Measurements from ENCODE around the gene DYRK2. TPM values are rescaled to one million over a fixed set of nuclear protein-coding genes. Genes with fewer than 3 reads are reported as not detected.
A peak's percentile ranks its signal among the peaks of the same experiment; 100 is the strongest.
"Not testable (repeated sequence)": the region's sequence is repeated elsewhere in the genome, so short reads cannot be mapped to it uniquely, and the experiment has no call there.

DYRK2 gene
- total RNA-seq, 1 experiment from 2014 or later, result 23.1 TPM

DNA sequence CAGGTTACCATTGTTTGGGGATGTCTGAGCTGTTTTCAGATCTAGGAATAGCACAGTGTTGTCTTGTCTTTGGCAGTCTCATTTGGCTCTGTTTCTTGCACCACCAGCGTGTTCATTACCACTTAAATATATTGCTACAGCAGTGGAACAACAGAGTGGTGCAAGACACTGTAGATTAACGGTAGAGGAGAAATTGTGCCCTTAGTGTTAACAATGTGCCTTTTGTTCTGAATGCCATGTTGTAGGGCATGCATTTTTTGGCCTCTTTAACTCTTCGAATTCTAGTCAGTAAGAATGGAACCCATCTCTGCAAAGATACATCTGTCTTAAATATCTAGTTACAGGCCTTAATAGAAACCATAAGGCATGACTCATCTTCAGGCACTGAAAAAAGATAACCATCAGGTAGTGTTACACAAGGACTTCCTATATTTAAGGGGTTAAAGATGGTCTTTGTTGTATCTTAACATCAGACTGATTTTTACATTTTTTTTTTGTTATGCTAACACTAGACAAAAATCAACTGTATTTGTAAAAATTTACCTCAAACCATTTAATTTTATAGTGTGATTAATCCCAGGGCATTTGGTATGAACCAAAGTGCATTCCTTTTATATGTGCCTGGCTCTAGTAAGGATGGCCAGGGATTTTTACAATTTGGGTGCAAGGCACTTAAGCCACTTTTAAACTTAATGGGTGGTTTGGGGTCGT lies 12.9 kb downstream of the DYRK2 start:
- H3K27me3 ChIP-seq, result no peaks in the 10 kb centered on the region
- no peak overlapping the region for H3K4me3 ChIP-seq
- H3K36me3 ChIP-seq, result peaks cover 58% of the 10 kb centered on the region
- DNase-seq, result no peak
- no peaks in the 10 kb centered on the region for H3K9me3 ChIP-seq

DNA sequence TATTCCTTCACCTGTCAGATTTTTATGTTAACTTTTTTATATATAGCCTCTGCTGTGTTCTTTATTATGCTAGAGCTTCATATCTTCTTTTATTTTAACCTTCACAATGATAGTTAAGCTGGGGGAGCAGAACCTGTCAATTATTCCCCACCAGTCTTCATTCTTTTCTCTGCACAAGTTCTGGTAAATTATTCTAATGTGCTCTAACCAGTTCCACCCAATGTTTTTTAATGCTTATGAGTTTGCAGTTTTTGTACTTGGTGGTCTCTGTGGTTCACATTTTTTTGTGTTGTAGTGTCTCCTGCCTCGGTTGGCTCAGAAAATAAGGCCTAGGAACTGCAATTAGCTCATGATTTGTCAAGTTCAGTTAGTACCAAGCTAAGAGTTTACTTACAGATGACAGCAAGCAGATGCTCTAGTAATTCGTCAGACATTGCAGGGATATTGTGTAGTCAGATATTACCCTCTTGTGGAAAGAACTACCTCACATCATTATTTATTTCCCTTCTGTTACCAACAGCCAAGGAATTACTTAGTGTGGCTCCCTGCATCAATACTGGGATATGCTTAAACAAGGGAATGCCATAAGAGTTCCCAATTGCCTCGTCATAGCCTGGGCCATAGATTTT lies 14.5 kb downstream of the DYRK2 start:
- DNase-seq, result no peak
- Histone ChIP-seq H3K36me3 (peaks cover 44% of the 10 kb centered on the region), H3K9me3 (no peaks in the 10 kb centered on the region), H3K4me3 (no peak overlapping the region), H3K27me3 (no peaks in the 10 kb centered on the region)

DNA sequence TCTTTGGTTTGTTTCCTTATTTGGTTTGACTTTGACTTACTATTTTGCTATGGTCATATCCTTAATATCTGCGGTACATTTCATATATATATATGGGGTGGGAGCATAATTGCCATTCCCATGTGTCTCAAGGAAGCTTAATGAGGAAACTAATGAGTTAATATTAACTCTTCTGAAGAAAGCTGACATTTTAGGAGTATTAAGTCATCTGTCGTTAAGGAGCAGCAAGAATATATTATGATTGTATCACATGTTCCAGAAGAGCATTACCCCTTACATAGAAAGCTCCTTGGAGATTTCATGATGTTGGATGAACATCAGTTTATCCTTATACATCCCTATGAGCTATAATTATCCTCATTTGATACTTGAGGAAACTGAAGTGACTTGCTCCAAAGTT lies 15.6 kb downstream of the DYRK2 start:
- Histone ChIP-seq H3K27me3 (no peaks in the 10 kb centered on the region), H3K4me3 (no peak overlapping the region), H3K36me3 (peaks cover 32% of the 10 kb centered on the region)

DNA sequence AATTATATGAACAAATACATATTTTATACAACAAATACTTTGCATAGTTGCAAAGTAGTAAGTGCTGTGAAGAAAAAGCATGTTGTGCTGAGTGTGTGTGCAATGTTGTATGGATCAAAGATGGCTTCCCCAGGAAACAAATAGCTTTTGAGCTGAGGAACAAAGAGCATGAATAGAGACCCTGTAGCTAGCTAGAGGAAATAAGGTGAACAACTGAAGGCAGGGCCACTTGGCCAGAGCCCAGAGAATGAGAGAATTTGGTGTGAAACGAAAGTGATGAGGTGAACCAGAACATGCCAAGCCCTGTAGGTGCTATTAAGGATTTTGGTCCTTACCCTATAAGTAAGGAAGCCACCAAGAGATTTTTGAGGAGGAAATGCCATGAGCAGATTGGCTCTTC lies 17.1 kb downstream of the DYRK2 start:
- Histone ChIP-seq H3K27me3 (no peaks in the 10 kb centered on the region), H3K4me3 (no peak overlapping the region), H3K9me3 (no peaks in the 10 kb centered on the region), H3K36me3 (peaks cover 25% of the 10 kb centered on the region)
- no peak for DNase-seq

More for the DNA sequence above, 15.6 kb downstream of the DYRK2 start:
- no peak for DNase-seq
- H3K9me3 ChIP-seq, result no peaks in the 10 kb centered on the region

DNA sequence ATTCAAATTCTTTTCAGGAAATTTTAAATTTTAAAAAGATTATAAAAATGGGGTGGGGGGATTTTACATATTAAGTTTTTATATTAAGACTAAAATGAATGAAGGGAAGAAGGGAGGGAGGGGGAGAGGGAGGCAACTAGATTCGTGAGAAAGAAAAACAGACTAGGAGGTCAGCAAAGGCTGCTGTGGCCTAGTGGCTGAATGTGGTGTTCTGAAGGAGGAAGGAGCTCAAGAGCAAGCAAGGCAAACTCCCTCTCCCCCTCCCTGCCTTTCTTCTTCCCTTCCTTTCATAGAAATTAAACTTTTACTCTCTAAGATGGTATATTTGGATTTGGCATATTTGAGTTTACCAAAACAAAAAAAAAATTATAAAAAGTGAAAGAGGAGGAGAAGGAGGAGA lies 18.1 kb downstream of the DYRK2 start:
- peaks cover 19% of the 10 kb centered on the region for H3K36me3 ChIP-seq
- H3K27me3 ChIP-seq, result no peaks in the 10 kb centered on the region
- H3K4me3 ChIP-seq, result no peak overlapping the region
- no peaks in the 10 kb centered on the region for H3K9me3 ChIP-seq
- DNase-seq, result no peak

DNA sequence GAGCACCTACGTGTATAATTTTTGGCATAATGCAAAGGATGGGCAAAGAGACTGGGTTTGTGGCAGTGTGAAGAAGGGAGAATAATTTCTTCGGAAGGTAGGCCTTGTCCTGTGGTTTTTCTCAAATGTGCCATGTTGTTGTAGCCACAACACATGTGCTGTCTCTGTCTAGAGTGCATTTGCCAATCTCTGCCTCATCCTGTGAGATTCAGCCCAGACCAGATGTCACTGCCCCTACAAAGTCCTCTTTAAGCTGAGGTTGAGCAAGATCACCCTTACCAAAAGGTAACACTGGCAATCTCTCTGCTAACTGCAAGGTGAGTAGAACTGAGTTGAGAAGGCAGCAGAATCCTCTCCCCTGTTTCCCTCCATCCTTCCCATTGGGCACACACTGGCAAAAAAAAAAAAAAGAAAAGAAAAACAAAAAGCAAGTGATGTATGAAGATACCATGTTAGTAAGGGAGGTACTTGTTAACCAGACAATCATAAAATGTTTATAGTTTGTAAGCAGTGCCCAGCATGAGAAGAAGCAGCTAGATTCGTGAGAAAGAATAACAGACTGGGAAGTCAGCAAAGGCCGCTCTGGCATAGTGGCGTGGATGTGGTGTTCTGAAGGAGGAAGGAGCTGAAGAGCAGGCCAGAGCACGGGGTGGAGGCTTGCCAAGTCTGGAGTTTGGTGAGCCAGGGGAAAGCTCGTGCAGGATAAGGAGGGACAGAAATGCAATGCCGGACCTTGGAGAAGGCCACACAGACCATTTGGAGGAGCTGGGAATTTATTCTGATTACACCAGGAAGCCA lies 18.9 kb downstream of the DYRK2 start:
- H3K27me3 ChIP-seq, result no peaks in the 10 kb centered on the region
- peaks cover 11% of the 10 kb centered on the region for H3K36me3 ChIP-seq
- no peaks in the 10 kb centered on the region for H3K9me3 ChIP-seq
- no peak overlapping the region for H3K4me3 ChIP-seq
- DNase-seq, result peak; percentile 20

DNA sequence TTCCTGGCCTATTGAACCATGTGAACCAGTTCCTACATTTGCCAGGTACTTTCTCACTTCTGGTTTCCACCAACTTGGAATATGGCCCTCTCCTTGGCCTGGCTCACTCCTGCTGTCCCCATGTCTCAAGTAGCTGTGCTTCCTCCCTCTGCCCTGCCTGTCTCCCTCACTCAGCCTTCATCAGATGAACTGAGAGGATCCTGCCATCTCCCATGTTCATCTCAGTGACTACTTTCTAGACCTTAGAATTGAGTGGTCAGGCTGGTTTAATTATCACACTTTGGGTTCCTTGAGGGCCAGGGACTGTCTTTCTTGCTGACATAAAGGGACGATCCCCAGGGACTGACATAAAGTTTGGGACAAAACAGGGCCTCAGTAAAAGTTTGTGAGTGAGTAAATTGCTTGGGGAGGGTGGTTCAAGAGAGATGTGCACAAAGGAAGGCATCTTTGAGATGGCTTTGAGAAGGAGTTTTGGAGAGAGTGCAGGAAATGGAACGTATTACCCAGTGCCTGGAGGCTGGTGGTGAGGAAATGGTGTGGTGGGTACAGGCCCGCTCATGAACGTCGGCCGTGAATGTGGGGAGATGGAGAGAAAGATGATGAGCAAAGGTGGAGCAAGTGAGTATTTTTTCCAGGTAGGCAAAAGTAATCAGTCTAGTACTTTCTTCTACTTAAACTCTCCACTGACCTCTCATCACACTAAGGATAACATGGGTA lies 20.8 kb downstream of the DYRK2 start:
- no peak overlapping the region for H3K4me3 ChIP-seq
- 0 out of 2 replicates have a peak, but pooled peaks cover 7% of the 10 kb centered on the region for H3K36me3 ChIP-seq
- H3K9me3 ChIP-seq, result peaks cover 4% of the 10 kb centered on the region
- no peak for DNase-seq
- H3K27me3 ChIP-seq, result no peaks in the 10 kb centered on the region

DNA sequence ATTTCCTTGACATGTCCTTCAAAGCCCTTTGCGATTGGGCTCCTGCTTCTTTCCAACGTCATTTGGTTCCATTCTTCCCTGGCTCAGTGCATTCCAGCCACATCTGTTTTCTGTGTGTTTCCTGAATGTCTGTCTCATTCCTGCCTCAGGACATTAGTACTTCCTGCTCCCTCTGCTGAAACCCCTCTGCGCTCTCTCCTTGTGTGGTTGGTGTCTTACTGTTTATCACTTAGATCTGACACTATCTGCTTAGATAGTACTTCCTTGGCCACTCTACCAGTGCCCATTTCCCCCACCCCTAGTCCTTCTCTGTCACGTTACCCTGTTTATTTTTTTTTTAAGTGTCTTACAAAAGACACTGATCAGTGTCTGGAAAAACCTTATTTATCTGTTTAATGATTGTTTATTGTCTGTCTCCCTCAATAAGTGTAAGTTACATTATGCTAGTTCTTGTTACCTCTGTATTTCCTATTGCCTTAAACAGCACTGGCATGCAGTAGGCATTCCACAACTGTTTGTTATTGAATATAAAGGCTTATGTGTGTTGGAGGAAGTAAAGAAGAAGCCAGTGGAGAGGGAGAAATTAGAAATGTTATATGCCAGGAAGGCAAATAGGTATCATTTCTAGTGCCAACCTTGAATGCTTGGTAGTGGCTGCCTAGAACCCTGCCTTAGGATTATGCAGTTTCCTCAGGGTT lies 21.5 kb downstream of the DYRK2 start:
- no peak for DNase-seq
- H3K36me3 ChIP-seq, result 0 out of 2 replicates have a peak, but pooled peaks cover 7% of the 10 kb centered on the region
- peaks cover 6% of the 10 kb centered on the region for H3K9me3 ChIP-seq
- H3K27me3 ChIP-seq, result no peaks in the 10 kb centered on the region
- H3K4me3 ChIP-seq, result no peak overlapping the region

DNA sequence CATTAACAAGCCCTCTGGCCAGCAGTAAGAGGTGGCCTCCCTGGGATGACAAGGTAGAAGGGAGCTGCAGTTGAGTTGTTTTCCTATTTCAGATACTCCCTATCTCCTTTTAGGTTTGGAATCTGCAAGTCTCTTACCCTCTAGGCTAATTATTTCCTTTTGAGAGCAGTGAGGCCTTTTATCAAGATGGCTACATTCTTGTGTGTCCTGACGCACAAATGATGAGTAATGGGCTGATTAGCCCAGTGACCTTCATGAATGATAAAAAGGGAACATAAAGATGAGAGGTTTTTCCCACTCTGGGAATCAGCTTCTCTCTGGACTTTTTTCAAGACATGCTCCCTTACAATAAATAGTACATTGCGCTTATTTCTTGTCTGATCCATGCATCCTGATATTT lies 22.9 kb downstream of the DYRK2 start:
- Histone ChIP-seq H3K9me3 (peaks cover 6% of the 10 kb centered on the region), H3K27me3 (no peaks in the 10 kb centered on the region), H3K36me3 (0 out of 2 replicates have a peak, but pooled peaks cover 7% of the 10 kb centered on the region), H3K4me3 (no peak overlapping the region)
- no peak for DNase-seq

DNA sequence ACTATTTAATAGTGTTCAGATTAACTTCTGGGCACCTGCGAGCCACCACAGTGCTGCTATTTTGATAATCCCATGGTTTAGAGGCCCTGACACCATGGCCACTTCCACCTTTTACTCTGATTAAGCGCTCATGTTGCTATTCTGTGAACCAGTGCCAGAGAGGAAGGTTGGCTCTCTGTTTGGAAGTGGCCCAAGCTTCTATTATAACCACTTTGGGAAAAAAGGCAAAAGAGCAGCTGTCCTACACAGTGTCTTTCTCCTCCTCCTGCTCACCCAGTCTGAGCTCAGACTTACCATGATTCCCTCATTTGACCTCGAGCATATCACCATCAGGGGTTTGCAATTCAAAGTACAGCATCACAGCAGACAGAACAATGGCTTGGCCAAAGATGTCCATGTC lies 23.3 kb downstream of the DYRK2 start:
- no peak for DNase-seq
- Histone ChIP-seq H3K36me3 (0 out of 2 replicates have a peak, but pooled peaks cover 7% of the 10 kb centered on the region), H3K27me3 (no peaks in the 10 kb centered on the region), H3K9me3 (peaks cover 6% of the 10 kb centered on the region), H3K4me3 (no peak overlapping the region)

DNA sequence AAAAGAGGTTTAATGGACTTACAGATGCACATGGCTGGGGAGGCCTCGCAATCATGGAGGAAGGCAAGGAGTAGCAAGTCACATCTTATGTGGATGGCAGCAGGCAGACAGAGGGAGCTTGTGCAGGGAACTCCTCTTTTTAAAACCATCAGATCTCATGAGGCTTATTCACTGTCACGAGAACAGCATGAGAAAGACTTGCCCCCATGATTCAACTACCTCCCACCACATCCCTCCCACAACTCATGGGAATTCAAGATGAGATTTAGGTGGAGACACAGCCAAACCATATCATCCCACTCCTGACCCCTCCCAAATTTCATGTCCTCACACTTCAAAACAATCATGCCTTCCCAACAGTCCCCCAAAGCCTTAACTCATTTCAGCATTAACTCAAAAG lies 24.0 kb downstream of the DYRK2 start:
- not testable (repeated sequence) for DNase-seq, H3K4me3 ChIP-seq, H3K9me3 ChIP-seq, H3K36me3 ChIP-seq, H3K27me3 ChIP-seq

DNA sequence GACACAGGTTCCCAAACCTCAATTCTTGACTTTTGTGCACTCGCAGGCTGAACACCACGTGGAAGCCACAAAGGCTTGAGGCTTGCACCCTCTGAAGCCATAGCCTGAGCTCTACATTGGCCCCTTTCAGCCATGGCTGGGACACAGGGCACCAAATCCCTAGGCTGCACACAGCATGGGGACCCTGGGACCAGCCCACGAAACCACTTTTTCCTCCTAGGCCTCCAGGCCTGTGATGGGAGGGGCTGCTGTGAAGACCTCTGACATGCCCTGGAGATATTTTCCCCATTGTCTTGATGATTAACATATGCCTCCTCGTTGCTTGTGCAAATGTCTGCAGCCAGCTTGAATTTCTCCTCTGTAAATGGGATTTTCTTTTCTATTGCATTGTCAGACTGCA lies 25.0 kb downstream of the DYRK2 start:
- H3K27me3 ChIP-seq, H3K36me3 ChIP-seq, H3K9me3 ChIP-seq: not testable (repeated sequence)

DNA sequence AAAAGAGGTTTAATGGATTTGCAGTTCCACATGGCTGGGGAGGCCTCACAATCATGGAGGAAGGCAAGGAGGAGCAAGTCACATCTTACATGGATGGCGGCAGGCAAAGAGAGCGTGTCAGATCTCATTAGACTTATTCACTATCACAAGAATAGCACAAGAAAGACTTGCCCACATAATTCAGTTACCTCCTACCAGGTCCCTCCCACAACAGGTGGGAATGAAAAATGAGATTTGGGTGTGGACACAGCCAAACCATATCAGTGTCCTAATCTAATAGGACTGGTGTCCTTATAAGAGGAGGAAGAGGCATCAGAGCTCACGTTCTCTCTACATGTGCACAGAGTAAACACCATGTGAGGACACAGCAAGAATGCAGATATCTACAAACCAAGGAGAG lies 25.9 kb downstream of the DYRK2 start:
- no peak for DNase-seq
- Histone ChIP-seq H3K27me3 (no peaks in the 10 kb centered on the region), H3K4me3 (no peak overlapping the region)

More for the DNA sequence above, 25.0 kb downstream of the DYRK2 start:
- H3K4me3 ChIP-seq, DNase-seq: not testable (repeated sequence)

DNA sequence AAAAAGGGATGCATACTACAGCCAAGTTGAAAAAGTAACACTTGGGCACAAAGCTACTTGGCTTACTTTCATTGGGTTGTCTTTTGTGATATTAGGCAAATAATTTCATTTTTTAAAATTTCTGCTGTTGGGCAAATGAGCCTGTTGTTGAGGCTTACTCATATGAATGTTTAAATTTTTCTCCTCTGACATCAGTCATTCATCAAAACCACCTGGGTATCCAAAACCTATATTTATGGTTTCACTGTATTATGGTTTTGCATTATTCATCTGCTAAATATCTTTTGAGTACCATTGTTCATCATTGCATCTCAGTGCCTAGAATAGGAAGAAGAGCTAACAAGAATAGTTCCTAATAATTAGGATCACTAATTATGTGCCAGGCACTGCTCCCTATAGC lies 28.1 kb downstream of the DYRK2 start:
- H3K36me3 ChIP-seq, result 0 out of 2 replicates have a peak, but pooled peaks cover 7% of the 10 kb centered on the region
- DNase-seq, result no peak
- H3K4me3 ChIP-seq, result no peak overlapping the region
- peaks cover 6% of the 10 kb centered on the region for H3K9me3 ChIP-seq
- H3K27me3 ChIP-seq, result no peaks in the 10 kb centered on the region

More for the DNA sequence above, 25.9 kb downstream of the DYRK2 start:
- Histone ChIP-seq H3K9me3 (peaks cover 6% of the 10 kb centered on the region), H3K36me3 (0 out of 2 replicates have a peak, but pooled peaks cover 7% of the 10 kb centered on the region)

DNA sequence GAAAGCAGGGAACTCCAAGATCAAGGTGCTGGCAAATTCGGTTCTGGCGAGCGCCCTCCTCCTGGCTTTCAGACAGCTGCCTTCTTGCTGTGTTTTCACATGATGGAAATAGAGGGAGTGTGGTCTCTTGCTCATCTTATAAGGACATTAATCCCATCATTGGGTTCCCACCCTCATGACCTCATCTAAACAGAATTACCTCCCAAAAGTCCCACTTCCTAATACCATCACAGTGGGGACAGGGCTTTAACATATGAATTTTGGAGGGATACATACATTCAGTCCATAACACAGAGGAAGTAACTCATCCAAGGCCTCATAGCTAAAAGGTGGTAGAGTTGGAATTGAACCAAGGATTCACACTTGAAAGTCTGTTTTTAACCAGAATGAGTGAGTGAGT lies 28.6 kb downstream of the DYRK2 start:
- Histone ChIP-seq H3K36me3 (0 out of 2 replicates have a peak, but pooled peaks cover 7% of the 10 kb centered on the region), H3K27me3 (no peaks in the 10 kb centered on the region), H3K4me3 (no peak overlapping the region), H3K9me3 (peaks cover 6% of the 10 kb centered on the region)
- peak; percentile 4 for DNase-seq

DNA sequence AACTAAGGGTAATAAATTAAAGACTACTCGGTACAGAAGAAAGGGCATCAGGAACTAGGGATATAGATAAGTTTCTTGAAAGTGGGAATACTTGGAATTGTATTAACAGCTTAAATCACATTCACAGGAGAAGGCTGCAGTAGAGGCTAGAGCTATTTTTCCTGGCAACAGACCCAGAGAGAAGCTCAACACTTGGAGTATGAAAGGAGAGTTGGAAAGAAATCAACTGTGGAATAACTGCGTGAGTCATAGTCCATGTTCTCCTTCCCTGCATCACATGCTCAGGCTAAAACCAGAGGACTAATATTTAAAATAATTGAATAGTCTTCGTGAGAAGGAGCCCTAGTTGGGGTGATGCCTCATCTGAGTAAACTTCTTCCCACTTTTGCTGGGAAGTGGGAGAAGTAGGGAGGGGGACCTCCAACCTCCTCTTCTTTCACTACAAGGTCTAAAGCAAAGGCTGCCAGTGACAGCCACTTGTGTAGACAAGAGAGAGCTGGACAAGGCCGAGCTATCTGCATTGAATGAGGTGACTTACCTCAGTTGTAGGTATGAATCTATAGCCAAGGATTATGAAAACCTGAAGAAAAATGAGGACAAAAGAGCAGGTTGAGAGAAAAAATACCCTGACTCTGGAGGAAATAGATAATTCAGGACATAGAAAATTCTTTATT lies 32.7 kb downstream of the DYRK2 start:
- H3K9me3 ChIP-seq, result no peaks in the 10 kb centered on the region
- DNase-seq, result peak; percentile 49
- no peaks in the 10 kb centered on the region for H3K36me3 ChIP-seq
- no peak overlapping the region for H3K4me3 ChIP-seq
- no peaks in the 10 kb centered on the region for H3K27me3 ChIP-seq
